ENCODE results near the gene RNF5.
"Not testable (repeated sequence)": the region's sequence is repeated elsewhere in the genome, so short reads cannot be mapped to it uniquely, and the experiment has no call there.

Gene RNF5

GRCh38 chr6:32190054-32190851, 12.0 kb downstream of the RNF5 start, which contains the start of gene PBX2:
TSS of gene PBX2 (minus strand) at chr6:32190202. CDS start at chr6:32189915, 287 bp downstream.
- peak; percentile 93 to 94 for DNase-seq

GRCh38 chr6:32190911-32191677, 12.9 kb downstream of the RNF5 start:
- no peak for DNase-seq

GRCh38 chr6:32191696-32192607, 13.7 kb downstream of the RNF5 start:
- DNase-seq = peak; percentile 46 to 64

- DNase-seq = peak; percentile 59 to 69
Measured at GRCh38 chr6:32192608-32193039, 14.4 kb downstream of the RNF5 start, which contains the start of gene GPSM3. TSS of gene GPSM3 (minus strand) at chr6:32192643. CDS start at chr6:32192513, 130 bp downstream.

- not testable (repeated sequence) for DNase-seq
Measured at GRCh38 chr6:32193096-32193495, 14.9 kb downstream of the RNF5 start.

GRCh38 chr6:32194388-32194787, 16.2 kb downstream of the RNF5 start:
- DNase-seq = no peak

- DNase-seq = peak; percentile 27 to 54
Measured at GRCh38 chr6:32194825-32195651, 16.8 kb downstream of the RNF5 start.

GRCh38 chr6:32195652-32195901, 17.4 kb downstream of the RNF5 start:
- peak; percentile 100 for DNase-seq

GRCh38 chr6:32195902-32196681, 17.9 kb downstream of the RNF5 start:
- peak; percentile 76 to 86 for DNase-seq

GRCh38 chr6:32196682-32197616, 18.7 kb downstream of the RNF5 start:
- DNase-seq = peak in 1 of 2 donors; percentile 47

- DNase-seq = no peak
Measured at GRCh38 chr6:32198345-32198696, 20.1 kb downstream of the RNF5 start.

- no peak for DNase-seq
Measured at GRCh38 chr6:32198866-32199265, 20.7 kb downstream of the RNF5 start.

GRCh38 chr6:32200711-32201475, 22.7 kb downstream of the RNF5 start:
- DNase-seq = no peak

GRCh38 chr6:32202186-32202585, 24.0 kb downstream of the RNF5 start:
- no peak for DNase-seq

- DNase-seq = no peak
Measured at GRCh38 chr6:32203426-32204267, 25.4 kb downstream of the RNF5 start.

GRCh38 chr6:32204268-32204715, 26.1 kb downstream of the RNF5 start:
- DNase-seq = no peak

- DNase-seq = no peak
Measured at GRCh38 chr6:32208996-32209395, 30.8 kb downstream of the RNF5 start.

GRCh38 chr6:32210191-32210601, 32.0 kb downstream of the RNF5 start:
- no peak for DNase-seq
